IPS DF 4.7 (cell line): ENCODE results near the gene QPRT.
"Not testable (repeated sequence)": the region's sequence is repeated elsewhere in the genome, so short reads cannot be mapped to it uniquely, and the experiment has no call there.

ENCODE experiments used
- DNase-seq: peaks from one replicate; pipeline ENCODE4 v3.0.0-alpha.2; 2013; ENCODE audit warnings: low spot score; ENCODE audit errors: extremely low read depth

QPRT gene

GRCh38 chr16:29692606-29693005 is 13.6 kb downstream of the QPRT start:
- DNase-seq: not testable (repeated sequence)

GRCh38 chr16:29694384-29695195 is 15.6 kb downstream of the QPRT start:
- DNase-seq: no peak

GRCh38 chr16:29695675-29696074 is 16.7 kb downstream of the QPRT start:
- DNase-seq: not testable (repeated sequence)

GRCh38 chr16:29696881-29697331 is 17.9 kb downstream of the QPRT start:
- no peak for DNase-seq

- no peak for DNase-seq
Observed at GRCh38 chr16:29697391-29697790, 18.4 kb downstream of the QPRT start.

- no peak for DNase-seq
Observed at GRCh38 chr16:29698042-29698441, 19.1 kb downstream of the QPRT start.

GRCh38 chr16:29698484-29699323 is 19.7 kb downstream of the QPRT start:
- DNase-seq: no peak

- DNase-seq: no peak
Observed at GRCh38 chr16:29699324-29700219, 20.6 kb downstream of the QPRT start.

GRCh38 chr16:29700253-29700987 is 21.4 kb downstream of the QPRT start:
- DNase-seq: no peak

GRCh38 chr16:29701214-29701555 is 22.2 kb downstream of the QPRT start:
- DNase-seq: no peak

- DNase-seq: no peak
Observed at GRCh38 chr16:29702269-29702668, 23.3 kb downstream of the QPRT start.

- no peak for DNase-seq
Observed at GRCh38 chr16:29705030-29705429, 26.1 kb downstream of the QPRT start.

GRCh38 chr16:29707160-29707559 is 28.2 kb downstream of the QPRT start:
- DNase-seq: not testable (repeated sequence)

- DNase-seq: peak; percentile 95
Observed at GRCh38 chr16:29708917-29709600, 30.1 kb downstream of the QPRT start.

- not testable (repeated sequence) for DNase-seq
Observed at GRCh38 chr16:29709657-29710056, 30.7 kb downstream of the QPRT start.

- DNase-seq: no peak
Observed at GRCh38 chr16:29710227-29711219, 31.5 kb downstream of the QPRT start.

GRCh38 chr16:29712809-29713208 is 33.8 kb downstream of the QPRT start:
- no peak for DNase-seq

GRCh38 chr16:29714396-29714795 is 35.4 kb downstream of the QPRT start:
- no peak for DNase-seq

- no peak for DNase-seq
Observed at GRCh38 chr16:29714972-29715371, 36.0 kb downstream of the QPRT start.
